Measurements from ENCODE around the gene CDC25C. TPM values are rescaled to one million over a fixed set of nuclear protein-coding genes. Genes with fewer than 3 reads are reported as not detected.

CDC25C gene
- total and polyA plus RNA-seq, 4 donors, result 0.49 to 6.9 (median 0.59) TPM; not detected in 1

DNA sequence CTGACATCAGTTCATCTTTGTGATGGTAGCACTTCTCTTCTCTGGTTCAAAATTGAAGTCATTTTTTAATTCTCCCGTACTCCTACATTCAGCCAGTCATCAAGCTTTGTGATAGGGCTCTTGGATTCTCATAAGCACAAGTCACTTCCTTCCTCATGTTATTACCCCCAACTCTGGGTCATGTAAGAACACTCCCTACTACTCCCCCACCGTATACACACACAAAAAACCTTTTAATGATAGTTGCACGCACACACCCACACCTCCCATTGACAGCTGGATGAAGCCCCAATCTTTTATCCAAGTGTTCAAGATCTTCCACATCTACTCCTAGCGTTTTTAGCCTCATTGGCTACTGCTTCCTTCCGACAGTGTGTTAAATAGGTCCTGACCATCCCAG is 37.7 kb upstream of the CDC25C start:
- peaks cover 0 to 2% (median 0%) of the 10 kb centered on the region in 4 donors for H3K36me3 ChIP-seq (ENCODE audit: control insufficient read depth in 4 of 4, insufficient read depth in 3 of 4, low read depth in 1 of 4, low read length in 3 of 4)
- H3K9me3 ChIP-seq (ENCODE audit: control insufficient read depth in 4 of 4, low read length in 3 of 4), result no peaks in the 10 kb centered on the region
- no peak overlapping the region for H3K4me3 ChIP-seq (ENCODE audit: low read depth in 1 of 3, low read length in 3 of 3)
- TF ChIP-seq SP1 (IDR thresholded peaks at IDR 0.05) (no peak), GABPA (IDR thresholded peaks at IDR 0.05 in 1 of 2, conservative IDR thresholded peaks at IDR 0.05 in 1 of 2) (no peak), JUND (IDR thresholded peaks at IDR 0.05) (no peak), TAF1 (conservative IDR thresholded peaks at IDR 0.05) (no peak), HNF4G (IDR thresholded peaks at IDR 0.05) (no peak)
- TF ChIP-seq, protein P1, sequence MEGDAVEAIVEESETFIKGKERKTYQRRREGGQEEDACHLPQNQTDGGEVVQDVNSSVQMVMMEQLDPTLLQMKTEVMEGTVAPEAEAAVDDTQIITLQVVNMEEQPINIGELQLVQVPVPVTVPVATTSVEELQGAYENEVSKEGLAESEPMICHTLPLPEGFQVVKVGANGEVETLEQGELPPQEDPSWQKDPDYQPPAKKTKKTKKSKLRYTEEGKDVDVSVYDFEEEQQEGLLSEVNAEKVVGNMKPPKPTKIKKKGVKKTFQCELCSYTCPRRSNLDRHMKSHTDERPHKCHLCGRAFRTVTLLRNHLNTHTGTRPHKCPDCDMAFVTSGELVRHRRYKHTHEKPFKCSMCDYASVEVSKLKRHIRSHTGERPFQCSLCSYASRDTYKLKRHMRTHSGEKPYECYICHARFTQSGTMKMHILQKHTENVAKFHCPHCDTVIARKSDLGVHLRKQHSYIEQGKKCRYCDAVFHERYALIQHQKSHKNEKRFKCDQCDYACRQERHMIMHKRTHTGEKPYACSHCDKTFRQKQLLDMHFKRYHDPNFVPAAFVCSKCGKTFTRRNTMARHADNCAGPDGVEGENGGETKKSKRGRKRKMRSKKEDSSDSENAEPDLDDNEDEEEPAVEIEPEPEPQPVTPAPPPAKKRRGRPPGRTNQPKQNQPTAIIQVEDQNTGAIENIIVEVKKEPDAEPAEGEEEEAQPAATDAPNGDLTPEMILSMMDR (IDR thresholded peaks at IDR 0.05; ENCODE audit: low read depth, low read length, missing input control), result no peak
- no peak overlapping the region for H3K9ac ChIP-seq (ENCODE audit: low read depth in 1 of 2, low read length in 2 of 2)
- 84% methylated on average over 5 of the region's 5 CpGs for WGBS
- peaks cover 0 to 8% (median 4%) of the 10 kb centered on the region in 4 donors for H3K4me1 ChIP-seq (ENCODE audit: control insufficient read depth in 4 of 4, insufficient read depth in 4 of 4, low read length in 3 of 4)
- peak overlapping the region; percentile 5 to 66 for H3K27ac ChIP-seq (ENCODE audit: low read depth in 1 of 2, low read length in 2 of 2)
- no peak for DNase-seq (ENCODE audit: low spot score)
- no peaks in the 10 kb centered on the region for H3K27me3 ChIP-seq (ENCODE audit: control insufficient read depth in 4 of 4, insufficient read depth in 4 of 4, low read length in 3 of 4)

DNA sequence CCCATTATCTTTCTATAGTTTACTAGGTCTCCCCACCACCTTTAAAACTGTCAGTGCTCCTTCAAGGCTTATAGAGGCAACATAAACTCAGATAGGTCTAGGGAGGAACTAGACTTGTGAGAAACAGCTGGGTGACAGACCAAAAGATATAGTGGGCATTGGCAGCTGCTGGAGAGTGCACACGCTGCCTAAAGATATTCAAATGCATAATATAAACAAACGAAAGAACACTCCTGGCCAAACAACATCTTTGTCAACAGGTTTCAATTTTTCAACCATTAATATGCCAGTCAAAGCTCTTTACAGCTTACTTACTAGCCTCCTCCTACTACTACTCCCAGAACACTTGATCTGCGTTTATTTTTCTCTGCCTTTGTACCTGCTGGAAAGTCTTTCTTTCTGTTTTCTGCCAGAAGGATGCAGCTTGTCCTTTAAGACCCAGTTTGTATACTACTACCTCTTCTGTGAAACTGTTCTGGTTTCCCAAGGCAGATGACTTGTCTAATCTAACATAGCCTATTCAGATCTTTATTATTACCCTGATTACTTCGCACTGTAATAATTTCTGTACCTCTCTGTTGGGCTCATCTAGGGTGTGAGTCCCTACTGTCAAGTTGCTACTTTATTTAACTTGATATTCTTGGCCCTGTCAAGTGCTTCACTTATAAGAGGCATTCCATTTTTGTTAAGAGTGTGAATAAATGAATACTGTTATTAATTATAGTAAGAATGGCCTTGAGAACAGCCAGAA is 35.2 kb upstream of the CDC25C start:
- 79% methylated on average over 4 of the region's 4 CpGs for WGBS
- DNase-seq (ENCODE audit: low spot score), result no peak
- TF ChIP-seq HNF4G (IDR thresholded peaks at IDR 0.05) (no peak), JUND (IDR thresholded peaks at IDR 0.05) (no peak), GABPA (IDR thresholded peaks at IDR 0.05 in 1 of 2, conservative IDR thresholded peaks at IDR 0.05 in 1 of 2) (no peak), NR2F2 (IDR thresholded peaks at IDR 0.05) (no peak), RAD21 (IDR thresholded peaks at IDR 0.05) (no peak), SP1 (IDR thresholded peaks at IDR 0.05) (no peak), TAF1 (conservative IDR thresholded peaks at IDR 0.05) (no peak), YY1 (IDR thresholded peaks at IDR 0.05) (no peak), FOXA2 (IDR thresholded peaks at IDR 0.05) (no peak), EGR1 (IDR thresholded peaks at IDR 0.05; ENCODE audit: low read depth in 2 of 2) (no peak), RXRA (IDR thresholded peaks at IDR 0.05) (no peak), FOXA1 (IDR thresholded peaks at IDR 0.05) (no peak)
- TF ChIP-seq, protein P2, sequence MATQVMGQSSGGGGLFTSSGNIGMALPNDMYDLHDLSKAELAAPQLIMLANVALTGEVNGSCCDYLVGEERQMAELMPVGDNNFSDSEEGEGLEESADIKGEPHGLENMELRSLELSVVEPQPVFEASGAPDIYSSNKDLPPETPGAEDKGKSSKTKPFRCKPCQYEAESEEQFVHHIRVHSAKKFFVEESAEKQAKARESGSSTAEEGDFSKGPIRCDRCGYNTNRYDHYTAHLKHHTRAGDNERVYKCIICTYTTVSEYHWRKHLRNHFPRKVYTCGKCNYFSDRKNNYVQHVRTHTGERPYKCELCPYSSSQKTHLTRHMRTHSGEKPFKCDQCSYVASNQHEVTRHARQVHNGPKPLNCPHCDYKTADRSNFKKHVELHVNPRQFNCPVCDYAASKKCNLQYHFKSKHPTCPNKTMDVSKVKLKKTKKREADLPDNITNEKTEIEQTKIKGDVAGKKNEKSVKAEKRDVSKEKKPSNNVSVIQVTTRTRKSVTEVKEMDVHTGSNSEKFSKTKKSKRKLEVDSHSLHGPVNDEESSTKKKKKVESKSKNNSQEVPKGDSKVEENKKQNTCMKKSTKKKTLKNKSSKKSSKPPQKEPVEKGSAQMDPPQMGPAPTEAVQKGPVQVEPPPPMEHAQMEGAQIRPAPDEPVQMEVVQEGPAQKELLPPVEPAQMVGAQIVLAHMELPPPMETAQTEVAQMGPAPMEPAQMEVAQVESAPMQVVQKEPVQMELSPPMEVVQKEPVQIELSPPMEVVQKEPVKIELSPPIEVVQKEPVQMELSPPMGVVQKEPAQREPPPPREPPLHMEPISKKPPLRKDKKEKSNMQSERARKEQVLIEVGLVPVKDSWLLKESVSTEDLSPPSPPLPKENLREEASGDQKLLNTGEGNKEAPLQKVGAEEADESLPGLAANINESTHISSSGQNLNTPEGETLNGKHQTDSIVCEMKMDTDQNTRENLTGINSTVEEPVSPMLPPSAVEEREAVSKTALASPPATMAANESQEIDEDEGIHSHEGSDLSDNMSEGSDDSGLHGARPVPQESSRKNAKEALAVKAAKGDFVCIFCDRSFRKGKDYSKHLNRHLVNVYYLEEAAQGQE (IDR thresholded peaks at IDR 0.05), result no peak
- TF ChIP-seq, protein P3, sequence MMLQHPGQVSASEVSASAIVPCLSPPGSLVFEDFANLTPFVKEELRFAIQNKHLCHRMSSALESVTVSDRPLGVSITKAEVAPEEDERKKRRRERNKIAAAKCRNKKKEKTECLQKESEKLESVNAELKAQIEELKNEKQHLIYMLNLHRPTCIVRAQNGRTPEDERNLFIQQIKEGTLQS (IDR thresholded peaks at IDR 0.05), result no peak
- TF ChIP-seq, protein P4, sequence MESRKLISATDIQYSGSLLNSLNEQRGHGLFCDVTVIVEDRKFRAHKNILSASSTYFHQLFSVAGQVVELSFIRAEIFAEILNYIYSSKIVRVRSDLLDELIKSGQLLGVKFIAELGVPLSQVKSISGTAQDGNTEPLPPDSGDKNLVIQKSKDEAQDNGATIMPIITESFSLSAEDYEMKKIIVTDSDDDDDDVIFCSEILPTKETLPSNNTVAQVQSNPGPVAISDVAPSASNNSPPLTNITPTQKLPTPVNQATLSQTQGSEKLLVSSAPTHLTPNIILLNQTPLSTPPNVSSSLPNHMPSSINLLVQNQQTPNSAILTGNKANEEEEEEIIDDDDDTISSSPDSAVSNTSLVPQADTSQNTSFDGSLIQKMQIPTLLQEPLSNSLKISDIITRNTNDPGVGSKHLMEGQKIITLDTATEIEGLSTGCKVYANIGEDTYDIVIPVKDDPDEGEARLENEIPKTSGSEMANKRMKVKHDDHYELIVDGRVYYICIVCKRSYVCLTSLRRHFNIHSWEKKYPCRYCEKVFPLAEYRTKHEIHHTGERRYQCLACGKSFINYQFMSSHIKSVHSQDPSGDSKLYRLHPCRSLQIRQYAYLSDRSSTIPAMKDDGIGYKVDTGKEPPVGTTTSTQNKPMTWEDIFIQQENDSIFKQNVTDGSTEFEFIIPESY (IDR thresholded peaks at IDR 0.05), result no peak
- TF ChIP-seq, protein P1 (IDR thresholded peaks at IDR 0.05; ENCODE audit: low read depth, low read length, missing input control), result no peak
- H3K4me3 ChIP-seq (ENCODE audit: low read depth in 1 of 3, low read length in 3 of 3), result no peak overlapping the region
- peaks cover 0 to 2% (median under 1%) of the 10 kb centered on the region in 4 donors for H3K36me3 ChIP-seq (ENCODE audit: control insufficient read depth in 4 of 4, insufficient read depth in 3 of 4, low read depth in 1 of 4, low read length in 3 of 4)
- H3K27me3 ChIP-seq (ENCODE audit: control insufficient read depth in 4 of 4, insufficient read depth in 4 of 4, low read length in 3 of 4), result no peaks in the 10 kb centered on the region
- no peaks in the 10 kb centered on the region for H3K9me3 ChIP-seq (ENCODE audit: control insufficient read depth in 4 of 4, low read length in 3 of 4)
- H3K27ac ChIP-seq (ENCODE audit: low read depth in 1 of 2, low read length in 2 of 2), result no peak overlapping the region
- H3K9ac ChIP-seq (ENCODE audit: low read depth in 1 of 2, low read length in 2 of 2), result no peak overlapping the region
- peaks cover 0 to 8% (median 3%) of the 10 kb centered on the region in 4 donors for H3K4me1 ChIP-seq (ENCODE audit: control insufficient read depth in 4 of 4, insufficient read depth in 4 of 4, low read length in 3 of 4)

All from liver (tissue), 9 donors.